GM21367 (cell line): Measurements from ENCODE around the gene TANC1.
A peak's percentile ranks its signal among the peaks of the same experiment; 100 is the strongest.
"Not testable (repeated sequence)": the region's sequence is repeated elsewhere in the genome, so short reads cannot be mapped to it uniquely, and the experiment has no call there.

Experiments
- ATAC-seq: cut with Tn5 transposase; IDR thresholded peaks from one replicate; pipeline ENCODE4 v1.9.1; 2021; ENCODE audit not compliant: unreplicated experiment

TANC1 gene

GRCh38 chr2:159082119-159082518, 113.7 kb downstream of the TANC1 start:
- no peak for ATAC-seq

GRCh38 chr2:159084384-159085370, 116.2 kb downstream of the TANC1 start:
- ATAC-seq = no peak

GRCh38 chr2:159086342-159086741, 117.9 kb downstream of the TANC1 start:
- no peak for ATAC-seq

- no peak for ATAC-seq
These were observed 118.4 kb downstream of the TANC1 start for GRCh38 chr2:159086826-159087225.

GRCh38 chr2:159088906-159089305, 120.5 kb downstream of the TANC1 start:
- ATAC-seq = no peak

GRCh38 chr2:159089543-159089942, 121.1 kb downstream of the TANC1 start:
- no peak for ATAC-seq

- peak; percentile 53 for ATAC-seq
These were observed 122.2 kb downstream of the TANC1 start for GRCh38 chr2:159090514-159091201.

- ATAC-seq = no peak
These were observed 122.9 kb downstream of the TANC1 start for GRCh38 chr2:159091381-159091780.

GRCh38 chr2:159091976-159092375, 123.5 kb downstream of the TANC1 start:
- ATAC-seq = peak; percentile 51

GRCh38 chr2:159093497-159093896, 125.1 kb downstream of the TANC1 start:
- no peak for ATAC-seq

- no peak for ATAC-seq
These were observed 125.8 kb downstream of the TANC1 start for GRCh38 chr2:159094173-159094737.

- no peak for ATAC-seq
These were observed 127.4 kb downstream of the TANC1 start for GRCh38 chr2:159095813-159096212.

- ATAC-seq = not testable (repeated sequence)
These were observed 127.9 kb downstream of the TANC1 start for GRCh38 chr2:159096302-159096855.

- ATAC-seq = no peak
These were observed 128.5 kb downstream of the TANC1 start for GRCh38 chr2:159096901-159097300.

- ATAC-seq = no peak
These were observed 129.9 kb downstream of the TANC1 start for GRCh38 chr2:159098361-159098760.

- no peak for ATAC-seq
These were observed 130.5 kb downstream of the TANC1 start for GRCh38 chr2:159098921-159099411.

- ATAC-seq = no peak
These were observed 133.5 kb downstream of the TANC1 start for GRCh38 chr2:159101755-159102489.

GRCh38 chr2:159103411-159103810, 135.0 kb downstream of the TANC1 start:
- ATAC-seq = no peak

GRCh38 chr2:159106109-159106508, 137.7 kb downstream of the TANC1 start:
- no peak for ATAC-seq

- ATAC-seq = no peak
These were observed 139.9 kb downstream of the TANC1 start for GRCh38 chr2:159108181-159108893.
